Amniotic stem cell (primary cell): ENCODE measurements around the gene CGB5.
"Not testable (repeated sequence)": the region's sequence is repeated elsewhere in the genome, so short reads cannot be mapped to it uniquely, and the experiment has no call there.

Experiments used
- DNase-seq: peaks from one replicate; lab custom pipeline; 2025; lab: John Stamatoyannopoulos, UW

Gene CGB5

GRCh38 chr19:49020931-49021895, 22.4 kb upstream of the CGB5 start:
- DNase-seq = no peak

- DNase-seq = no peak
These were observed 21.5 kb upstream of the CGB5 start for GRCh38 chr19:49022116-49022515.

GRCh38 chr19:49024233-49024632, 19.4 kb upstream of the CGB5 start, which contains the start of gene CGB3:
TSS of gene CGB3 (minus strand) at chr19:49024333. CDS start at chr19:49023971, 362 bp downstream.
- not testable (repeated sequence) for DNase-seq

- DNase-seq = not testable (repeated sequence)
These were observed 18.6 kb upstream of the CGB5 start for GRCh38 chr19:49025088-49025487.

GRCh38 chr19:49025599-49025998, 18.0 kb upstream of the CGB5 start:
- not testable (repeated sequence) for DNase-seq

- DNase-seq = not testable (repeated sequence)
These were observed 15.0 kb upstream of the CGB5 start for GRCh38 chr19:49028686-49029085.

GRCh38 chr19:49029749-49030148, 13.9 kb upstream of the CGB5 start:
- DNase-seq = not testable (repeated sequence)

GRCh38 chr19:49030323-49030722, 13.3 kb upstream of the CGB5 start:
- not testable (repeated sequence) for DNase-seq

GRCh38 chr19:49031642-49032301, 11.9 kb upstream of the CGB5 start, which contains the start of gene CGB2:
TSS of gene CGB2 (plus strand) at chr19:49031890. CDS start at chr19:49032096, 206 bp downstream.
- not testable (repeated sequence) for DNase-seq

- DNase-seq = not testable (repeated sequence)
These were observed 6.8 kb upstream of the CGB5 start, which contains the start of gene CGB1 for GRCh38 chr19:49036815-49037214. TSS of gene CGB1 (minus strand) at chr19:49036895. CDS start at chr19:49036711, 184 bp downstream.

GRCh38 chr19:49038111-49038510, 5.5 kb upstream of the CGB5 start:
- not testable (repeated sequence) for DNase-seq

GRCh38 chr19:49038557-49039276, 4.9 kb upstream of the CGB5 start:
- DNase-seq = not testable (repeated sequence)

GRCh38 chr19:49039736-49040135, 3.9 kb upstream of the CGB5 start:
- not testable (repeated sequence) for DNase-seq

- DNase-seq = no peak
These were observed 1.5 kb upstream of the CGB5 start for GRCh38 chr19:49042177-49042576.

GRCh38 chr19:49042666-49043065, 982 bp upstream of the CGB5 start:
- DNase-seq = not testable (repeated sequence)

GRCh38 chr19:49049011-49049410, 5.4 kb downstream of the CGB5 start, which contains the start of gene CGB8:
TSS of gene CGB8 (minus strand) at chr19:49049111. CDS start at chr19:49048739, 372 bp downstream.
- DNase-seq = not testable (repeated sequence)

- not testable (repeated sequence) for DNase-seq
These were observed 6.2 kb downstream of the CGB5 start for GRCh38 chr19:49049834-49050233.

- DNase-seq = not testable (repeated sequence)
These were observed 6.9 kb downstream of the CGB5 start for GRCh38 chr19:49050376-49051033.

GRCh38 chr19:49056101-49056901, 12.7 kb downstream of the CGB5 start:
- DNase-seq = no peak

- not testable (repeated sequence) for DNase-seq
These were observed 13.4 kb downstream of the CGB5 start for GRCh38 chr19:49056902-49057596.
